Renal pelvis (tissue), 4 donors: ENCODE results near the gene TYK2. TPM values are rescaled to one million over a fixed set of nuclear protein-coding genes. Genes with fewer than 3 reads are reported as not detected.
A peak's percentile ranks its signal among the peaks of the same experiment; 100 is the strongest.

ENCODE experiments used
- DNase-seq: peaks from one replicate; pipeline ENCODE4 v3.0.0-alpha.2; 2013
- polyA plus RNA-seq, 3 donors: library from polyadenylated mRNA; unstranded; fragments of 120-200 nt; gene quantifications; one replicate each; pipeline ENCODE4 v1.2.1, GENCODE V29; 2013; ENCODE audit not compliant: insufficient read length in 3 of 3

Gene TYK2
- polyA plus RNA-seq, 3 donors = 115 to 155 (median 151) TPM

DNA sequence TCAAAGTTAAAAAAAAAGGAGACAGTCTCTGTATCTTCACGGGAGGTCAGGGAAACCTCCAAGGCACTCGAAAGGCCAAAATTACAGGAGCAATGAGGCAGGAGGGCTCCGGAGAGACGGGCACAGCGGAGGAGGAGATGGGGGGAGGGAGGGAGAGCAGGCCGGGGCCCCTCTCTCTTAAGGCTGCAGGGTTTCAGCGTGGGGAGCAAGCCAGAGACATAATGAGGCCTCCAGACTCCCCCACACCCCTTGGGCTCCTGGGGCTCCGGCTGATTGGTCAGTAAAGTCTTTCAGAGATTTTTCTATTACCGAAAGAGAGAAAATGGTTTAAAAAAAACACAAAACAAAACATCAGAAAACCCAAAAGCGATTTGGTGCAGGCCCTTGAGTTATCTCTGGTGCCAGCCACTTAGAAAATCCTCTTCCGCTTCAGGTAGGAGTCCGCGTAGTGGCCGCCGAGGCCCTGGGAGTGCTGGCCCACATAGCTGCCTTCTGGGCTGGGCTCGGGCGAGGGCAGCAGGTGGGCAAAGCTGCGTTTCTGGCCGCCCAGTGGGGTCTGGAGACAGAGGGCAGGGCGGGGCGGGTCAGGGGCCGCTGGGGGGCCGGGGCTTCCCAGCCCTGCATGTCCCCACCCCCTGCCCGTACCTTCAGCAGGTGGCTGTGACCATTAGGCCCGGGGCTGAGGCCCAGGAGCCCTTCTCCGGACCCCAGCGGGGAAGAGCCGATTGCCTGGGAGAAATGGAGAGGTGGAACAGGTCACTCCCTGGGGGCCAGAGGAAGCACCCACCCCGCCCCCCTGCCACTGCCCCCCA, 63.1 kb downstream of the TYK2 start:
- no peak for DNase-seq

- no peak for DNase-seq
Observed at GRCh38 chr19:10316229-10317044, 63.9 kb downstream of the TYK2 start.

GRCh38 chr19:10315335-10316214, 64.8 kb downstream of the TYK2 start, which contains the start of gene FDX2:
Gene FDX2 (minus strand): TSS chr19:10316015. CDS start chr19:10315996, 19 bp downstream.
- DNase-seq = peak; percentile 79

GRCh38 chr19:10309423-10309822, 70.9 kb downstream of the TYK2 start, which contains the start of gene ZGLP1:
Gene ZGLP1 (minus strand): TSS chr19:10309815.
- DNase-seq = no peak

- DNase-seq = no peak
Observed at GRCh38 chr19:10306327-10306726, 74.0 kb downstream of the TYK2 start.

- DNase-seq = no peak
Observed at GRCh38 chr19:10305139-10305806, 75.1 kb downstream of the TYK2 start.

Other genes with a start within 250 kb of the TYK2 start
- gene DNMT1, start 185.6 kb downstream of the TYK2 start, polyA plus RNA-seq = 100 to 1,000 TPM; 102 to 125 (median 107) TPM
- gene S1PR2, start 149.2 kb downstream of the TYK2 start, polyA plus RNA-seq = 10 to 100 TPM; 12.1 to 13.5 (median 12.3) TPM
- 10 to 100 TPM; 47.5 to 58.3 (median 58.1) TPM for gene MRPL4, start 128.4 kb downstream of the TYK2 start, polyA plus RNA-seq
- gene ICAM1, start 109.5 kb downstream of the TYK2 start, polyA plus RNA-seq = 1 to 10 TPM; 5.0 to 6.6 (median 5.6) TPM
- gene ICAM4, start 93.6 kb downstream of the TYK2 start, polyA plus RNA-seq = under 1 TPM; 0.49 to 0.62 (median 0.53) TPM
- gene ICAM5, start 90.6 kb downstream of the TYK2 start, polyA plus RNA-seq = under 1 TPM in 2 of 3 donors, not detected in 1; 0.10 to 0.17 TPM
- 10 to 100 TPM in 1 of 3 donors, 1 to 10 TPM in 2; 5.8 to 10.2 (median 7.5) TPM for gene ZGLP1, start 70.8 kb downstream of the TYK2 start, polyA plus RNA-seq
- gene FDX2, start 64.6 kb downstream of the TYK2 start, polyA plus RNA-seq = 10 to 100 TPM; 18.9 to 25.4 (median 22.1) TPM
- gene RAVER1, start 47.0 kb downstream of the TYK2 start, polyA plus RNA-seq = 10 to 100 TPM; 31.9 to 43.4 (median 37.1) TPM
- 10 to 100 TPM in 1 of 3 donors, 1 to 10 TPM in 2; 8.6 to 10.0 (median 9.9) TPM for gene ICAM3, start 40.9 kb downstream of the TYK2 start, polyA plus RNA-seq
- 100 to 1,000 TPM; 166 to 183 (median 170) TPM for gene CDC37, start 23.0 kb upstream of the TYK2 start, polyA plus RNA-seq
- gene PDE4A, start 40.0 kb upstream of the TYK2 start, polyA plus RNA-seq = 1 to 10 TPM; 2.0 to 2.6 (median 2.1) TPM
- 10 to 100 TPM; 73.5 to 81.5 (median 74.1) TPM for gene KEAP1, start 122.8 kb upstream of the TYK2 start, polyA plus RNA-seq
- gene S1PR5, start 136.9 kb upstream of the TYK2 start, polyA plus RNA-seq = 1 to 10 TPM; 1.2 to 1.4 (median 1.2) TPM
- gene ATG4D, start 163.3 kb upstream of the TYK2 start, polyA plus RNA-seq = 10 to 100 TPM; 34.8 to 39.1 (median 35.1) TPM
- 10 to 100 TPM; 31.4 to 39.5 (median 38.4) TPM for gene KRI1, start 185.4 kb upstream of the TYK2 start, polyA plus RNA-seq
- gene CDKN2D, start 188.4 kb upstream of the TYK2 start, polyA plus RNA-seq = 10 to 100 TPM in 1 of 3 donors, 1 to 10 TPM in 2; 8.5 to 12.4 (median 8.9) TPM
- 10 to 100 TPM; 43.2 to 60.3 (median 58.5) TPM for gene AP1M2, start 206.7 kb upstream of the TYK2 start, polyA plus RNA-seq
- 100 to 1,000 TPM; 184 to 215 (median 189) TPM for gene SLC44A2, start 245.0 kb upstream of the TYK2 start, polyA plus RNA-seq